NCI-H2196 (cell line): Measurements from ENCODE around the gene MACROD2.
"Not testable (repeated sequence)": the region's sequence is repeated elsewhere in the genome, so short reads cannot be mapped to it uniquely, and the experiment has no call there.

Experiments used
- DNase-seq: peaks from one replicate; lab custom pipeline; 2025; ENCODE audit not compliant: unreplicated experiment; lab: John Stamatoyannopoulos, UW

The MACROD2 gene

DNA sequence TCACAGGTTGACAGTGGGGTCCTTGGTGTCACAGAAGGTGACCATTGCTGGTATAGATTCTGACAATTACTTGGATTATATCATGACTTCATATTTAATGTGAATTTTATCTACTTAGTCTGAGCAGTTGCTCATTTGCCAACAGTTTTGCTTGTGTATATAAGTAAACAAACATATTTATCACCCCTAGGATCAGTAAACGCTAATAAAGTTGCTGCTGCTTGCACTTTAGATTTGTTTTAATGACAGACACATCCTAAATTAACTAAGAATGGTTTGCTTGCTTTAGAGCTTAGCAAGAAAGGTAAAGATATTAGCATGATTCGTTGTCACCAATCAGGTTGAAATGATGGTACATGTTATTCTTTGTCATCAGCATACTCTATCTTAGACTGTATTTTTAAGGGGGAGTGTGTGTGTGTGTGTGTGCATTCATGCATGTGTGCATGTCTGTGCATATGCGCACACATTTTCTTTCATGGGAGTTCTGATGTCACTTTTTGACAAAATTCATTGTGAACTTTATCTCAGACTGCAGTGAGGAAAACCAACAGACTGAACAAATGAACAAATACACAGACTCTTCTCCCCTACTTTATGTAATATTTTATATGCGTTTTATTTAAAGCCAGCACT is 1124.7 kb downstream of the MACROD2 start:
- DNase-seq: no peak

DNA sequence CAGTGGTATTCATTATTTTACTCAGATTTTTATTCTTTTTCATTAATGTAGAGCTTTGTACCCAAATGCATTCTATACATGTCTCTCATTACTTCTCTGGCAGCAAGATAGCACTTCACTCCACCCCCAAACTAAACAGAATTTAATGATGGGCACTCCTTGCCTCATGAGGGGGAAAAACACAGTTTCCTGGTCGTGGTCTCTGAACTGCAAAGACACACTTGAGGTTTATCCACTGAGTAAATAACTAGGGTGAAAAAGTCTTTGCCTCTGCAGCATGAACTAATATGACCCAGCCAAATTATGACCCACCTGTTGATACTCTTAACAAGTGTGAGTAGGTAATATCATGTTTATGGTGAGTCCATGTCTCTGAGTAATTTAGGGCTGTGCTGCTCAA is 1127.3 kb downstream of the MACROD2 start:
- DNase-seq: no peak

DNA sequence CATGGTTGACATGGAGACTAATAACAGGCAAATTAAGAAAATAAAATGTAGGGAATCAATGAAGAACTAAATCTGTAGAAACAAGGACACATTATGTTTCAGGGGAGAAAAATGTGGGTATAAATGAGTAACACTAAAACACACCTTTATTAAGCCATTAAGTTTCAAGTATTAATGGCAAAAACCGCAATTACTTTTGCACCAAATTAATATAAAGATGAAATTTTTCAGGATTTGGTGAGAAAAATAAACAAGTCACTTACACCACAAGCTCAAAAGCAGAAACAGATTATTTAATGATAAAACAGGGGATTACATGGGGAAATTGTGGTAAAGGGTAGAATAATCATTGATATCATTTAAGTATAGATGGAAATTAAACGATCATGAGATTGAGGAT is 1135.9 kb downstream of the MACROD2 start:
- DNase-seq: no peak

GRCh38 chr20:15138548-15139126 is 1143.3 kb downstream of the MACROD2 start:
- no peak for DNase-seq

GRCh38 chr20:15139522-15139921 is 1144.2 kb downstream of the MACROD2 start:
- no peak for DNase-seq

DNA sequence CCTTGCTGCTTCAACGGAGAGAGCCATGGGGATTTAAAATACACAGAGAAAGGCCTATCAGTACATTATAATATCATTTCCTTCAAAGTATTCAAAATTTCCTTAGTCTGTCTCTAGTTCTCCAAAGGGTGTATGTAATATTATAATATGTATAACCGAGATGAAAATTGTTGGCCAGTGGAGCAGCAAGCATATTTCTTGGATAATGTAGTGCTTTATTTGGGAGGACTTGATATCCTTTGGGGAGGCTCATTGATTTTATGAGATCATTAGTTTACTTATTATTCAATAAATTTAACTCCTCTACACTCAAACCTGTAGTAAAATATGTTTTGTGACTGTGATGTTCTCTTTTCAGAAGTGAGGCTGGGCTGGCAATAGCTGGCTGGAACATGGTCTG is 1145.0 kb downstream of the MACROD2 start:
- no peak for DNase-seq

- DNase-seq: not testable (repeated sequence)
Observed at GRCh38 chr20:15140940-15141339, 1145.6 kb downstream of the MACROD2 start.

GRCh38 chr20:15141861-15142260 is 1146.5 kb downstream of the MACROD2 start:
- no peak for DNase-seq

DNA sequence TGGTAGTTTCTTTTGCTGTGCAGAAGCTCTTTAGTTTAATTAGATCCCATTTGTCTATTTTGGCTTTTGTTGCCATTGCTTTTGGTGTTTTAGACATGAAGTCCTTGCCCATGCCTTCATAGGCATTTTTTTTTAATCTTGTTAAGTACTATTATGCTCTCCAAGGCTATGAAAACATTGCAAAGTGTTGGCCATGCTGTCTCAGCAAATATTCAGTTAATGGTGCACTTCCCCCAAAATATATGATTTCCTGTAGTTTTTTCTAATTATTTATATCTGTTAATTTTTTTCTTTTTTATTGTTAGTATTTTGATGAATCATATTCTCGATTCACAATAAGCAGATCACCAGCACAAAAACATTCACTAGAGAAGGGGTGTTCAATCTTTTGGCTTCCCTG is 1148.2 kb downstream of the MACROD2 start:
- no peak for DNase-seq

DNA sequence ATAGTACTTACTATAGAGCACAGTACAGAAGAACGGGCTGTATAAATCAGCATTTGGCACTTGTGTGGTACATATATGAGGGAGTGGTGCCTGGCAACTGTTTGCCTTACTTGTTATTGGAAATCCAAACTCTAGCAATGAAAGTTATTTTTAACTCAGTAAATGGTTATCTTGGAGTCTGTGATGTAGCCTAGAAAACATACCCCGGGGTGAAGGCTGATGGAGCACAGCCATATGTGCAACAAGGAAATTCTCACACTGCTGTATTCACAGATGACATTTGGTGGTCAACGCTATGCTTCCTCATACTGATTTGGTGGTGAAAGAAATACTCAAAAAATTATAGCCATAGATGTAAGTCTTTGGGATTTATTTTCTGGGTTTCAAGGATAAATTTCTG is 1149.6 kb downstream of the MACROD2 start:
- no peak for DNase-seq

DNA sequence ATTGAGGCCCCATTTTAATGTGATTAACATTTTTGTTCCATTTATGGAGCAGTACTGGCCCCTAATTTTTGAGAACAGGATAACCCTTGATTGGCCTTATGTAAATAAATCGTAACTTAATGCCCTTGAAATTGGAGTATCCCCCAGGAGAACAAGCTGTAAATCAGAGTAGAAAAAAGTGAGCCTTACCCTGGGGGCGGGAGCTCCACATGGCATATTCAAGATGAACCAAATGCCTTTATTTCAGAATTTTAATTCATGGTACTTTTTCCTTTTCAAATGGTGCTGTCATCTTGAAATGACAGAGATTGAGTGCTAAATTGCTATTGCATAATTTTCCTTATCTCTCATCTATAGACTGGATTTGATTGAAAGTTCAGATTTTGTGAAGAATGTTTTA is 1151.6 kb downstream of the MACROD2 start:
- no peak for DNase-seq

- DNase-seq: no peak
Observed at GRCh38 chr20:15154070-15154469, 1158.8 kb downstream of the MACROD2 start.

GRCh38 chr20:15155848-15156401 is 1160.6 kb downstream of the MACROD2 start:
- no peak for DNase-seq

GRCh38 chr20:15158533-15158932 is 1163.2 kb downstream of the MACROD2 start:
- no peak for DNase-seq

GRCh38 chr20:15162079-15162647 is 1166.8 kb downstream of the MACROD2 start:
- DNase-seq: peak; percentile 10

DNA sequence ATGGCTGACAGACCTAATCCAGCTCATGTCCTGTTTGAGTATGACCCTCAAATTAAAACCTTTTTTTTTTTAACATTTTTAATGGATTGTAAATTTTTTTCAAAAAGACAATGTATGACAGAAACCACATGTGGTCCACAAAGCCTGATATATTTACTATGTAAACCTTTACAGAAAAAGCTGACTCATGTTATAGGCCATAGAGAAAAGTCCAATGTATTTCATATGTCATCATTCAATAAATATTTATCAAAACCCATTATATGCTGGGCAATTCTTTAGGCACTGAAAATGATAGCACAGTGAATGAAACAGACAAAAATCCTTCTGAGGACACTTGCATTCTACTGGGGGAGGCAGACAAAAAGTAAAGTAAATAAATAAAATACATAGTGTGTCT is 1168.3 kb downstream of the MACROD2 start:
- DNase-seq: no peak

GRCh38 chr20:15164726-15165125 is 1169.4 kb downstream of the MACROD2 start:
- no peak for DNase-seq

DNA sequence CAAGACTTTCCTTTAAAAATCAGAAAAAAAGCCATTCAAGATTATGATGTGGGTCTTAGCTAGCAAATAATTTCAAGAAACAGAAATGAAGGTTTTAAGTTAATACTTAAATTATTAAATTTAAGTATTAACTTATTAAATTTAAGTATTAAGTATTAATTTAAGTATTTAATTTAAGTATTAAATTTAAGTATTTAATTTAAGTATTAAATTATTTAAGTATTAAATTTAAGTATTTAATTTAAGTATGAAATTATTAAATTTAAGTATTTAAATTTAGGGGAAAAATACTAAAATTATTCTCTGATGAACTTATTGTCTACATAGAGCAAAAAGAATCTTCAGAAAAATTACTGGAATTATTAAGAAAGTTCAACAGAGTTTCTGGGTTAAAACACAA is 1171.4 kb downstream of the MACROD2 start:
- no peak for DNase-seq

DNA sequence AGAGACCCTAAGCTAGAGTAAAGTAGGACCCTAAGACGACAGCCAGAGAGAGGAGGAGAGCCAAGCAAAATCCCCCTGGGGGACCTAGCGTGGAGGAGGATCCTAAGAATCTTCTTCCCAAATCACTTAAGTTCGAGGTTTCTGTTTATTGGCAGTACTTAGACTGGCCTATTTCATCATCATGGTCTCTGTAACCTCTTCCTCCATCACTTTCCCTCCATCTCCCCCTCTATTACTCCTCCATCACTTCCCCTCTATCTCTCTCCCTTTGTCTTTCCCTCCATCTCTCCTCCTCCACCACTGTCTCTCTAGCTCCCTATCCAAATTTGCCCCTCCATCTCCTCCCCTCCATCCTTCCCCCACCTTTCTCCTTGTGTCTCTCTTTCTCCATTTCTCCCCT is 1175.7 kb downstream of the MACROD2 start:
- no peak for DNase-seq

GRCh38 chr20:15176929-15177328 is 1181.6 kb downstream of the MACROD2 start:
- DNase-seq: no peak

- no peak for DNase-seq
Observed at GRCh38 chr20:15178581-15178980, 1183.3 kb downstream of the MACROD2 start.

GRCh38 chr20:15179381-15179780 is 1184.1 kb downstream of the MACROD2 start:
- no peak for DNase-seq
